Progenitor cell of endocrine pancreas (in vitro differentiated cells): Measurements from ENCODE around the gene UCP3. TPM values are rescaled to one million over a fixed set of nuclear protein-coding genes. Genes with fewer than 3 reads are reported as not detected.

Experiments used
- DNase-seq: peaks from one replicate; pipeline ENCODE4 v3.0.0; 2021; ENCODE audit warnings: low spot score; ENCODE audit not compliant: unreplicated experiment
- H3K27ac Mint-ChIP-seq: 2 replicates; pipeline ENCODE4 v1.8.0; 2021; ENCODE audit warnings: mild to moderate bottlenecking, moderate library complexity, mixed read lengths
- H3K27me3 Mint-ChIP-seq: 2 replicates; pipeline ENCODE4 v1.8.0; 2021; ENCODE audit warnings: mixed read lengths
- H3K36me3 Mint-ChIP-seq: 2 replicates; pipeline ENCODE4 v1.8.0; 2022; ENCODE audit warnings: mixed read lengths; ENCODE audit not compliant: insufficient read depth
- H3K4me1 Mint-ChIP-seq: 2 replicates; pipeline ENCODE4 v1.8.0; 2021; ENCODE audit warnings: low read depth, mixed read lengths
- H3K4me3 Mint-ChIP-seq: 2 replicates; pipeline ENCODE4 v1.8.0; 2021; ENCODE audit warnings: low read depth, mild to moderate bottlenecking, moderate library complexity, mixed read lengths
- H3K9me3 Mint-ChIP-seq: 2 replicates; pipeline ENCODE4 v1.8.0; 2021; ENCODE audit warnings: low read depth, mixed read lengths
- total RNA-seq: library from RNA; stranded (reverse); gene quantifications from 2 replicates; pipeline ENCODE4 v1.2.1, GENCODE V29; 2021
- TF ChIP-seq, protein P1 (sequence below): fragments of 200-600 bp; sonication (generic); IDR thresholded peaks from one replicate; pipeline ENCODE4 v1.5.0; 2021; ENCODE audit warnings: antibody characterized with exemption, mild to moderate bottlenecking; ENCODE audit not compliant: unreplicated experiment

Gene UCP3
- total RNA-seq, 1 donor from 2014 or later, result 4.3 TPM

DNA sequence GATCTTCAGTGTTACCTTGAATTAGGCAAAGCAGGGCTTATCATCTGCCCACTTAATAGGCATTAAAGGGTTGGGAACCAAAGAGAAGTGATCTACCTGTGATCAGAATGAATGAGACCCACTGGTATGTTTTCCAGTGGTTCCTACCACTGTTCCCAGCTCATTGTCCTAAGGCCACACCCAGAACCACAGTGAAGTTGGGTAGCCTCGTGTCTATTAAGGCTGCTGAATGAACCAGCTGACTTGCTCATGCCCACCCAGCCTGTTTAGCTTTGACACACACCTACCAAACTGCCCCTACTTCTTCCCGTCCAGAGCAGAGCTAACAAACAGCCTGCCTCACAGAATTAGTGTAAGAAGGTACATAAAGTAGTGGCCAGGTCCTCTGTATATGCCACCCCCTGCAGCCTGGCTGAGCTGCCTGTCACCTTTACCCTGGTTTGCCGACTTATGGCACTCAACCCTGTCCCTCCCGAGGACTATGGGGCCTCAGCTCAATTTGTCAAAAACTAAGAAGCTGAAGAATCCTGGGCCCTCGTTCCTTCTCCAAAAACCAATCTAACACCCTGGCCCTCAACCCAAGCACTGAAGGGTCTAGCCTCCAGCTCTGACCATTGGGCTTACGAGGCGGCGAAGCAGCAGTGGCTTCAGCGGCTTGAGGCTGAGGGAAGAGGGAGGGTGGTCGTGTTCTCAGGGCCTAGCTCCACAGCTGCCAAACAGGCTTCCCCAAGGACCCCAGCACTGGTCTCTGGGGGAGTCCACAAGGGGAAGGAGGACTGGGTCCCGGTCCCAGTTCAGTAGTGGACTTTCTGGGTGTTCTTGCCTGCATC, 36.0 kb downstream of the UCP3 start:
- TF ChIP-seq, protein P1, sequence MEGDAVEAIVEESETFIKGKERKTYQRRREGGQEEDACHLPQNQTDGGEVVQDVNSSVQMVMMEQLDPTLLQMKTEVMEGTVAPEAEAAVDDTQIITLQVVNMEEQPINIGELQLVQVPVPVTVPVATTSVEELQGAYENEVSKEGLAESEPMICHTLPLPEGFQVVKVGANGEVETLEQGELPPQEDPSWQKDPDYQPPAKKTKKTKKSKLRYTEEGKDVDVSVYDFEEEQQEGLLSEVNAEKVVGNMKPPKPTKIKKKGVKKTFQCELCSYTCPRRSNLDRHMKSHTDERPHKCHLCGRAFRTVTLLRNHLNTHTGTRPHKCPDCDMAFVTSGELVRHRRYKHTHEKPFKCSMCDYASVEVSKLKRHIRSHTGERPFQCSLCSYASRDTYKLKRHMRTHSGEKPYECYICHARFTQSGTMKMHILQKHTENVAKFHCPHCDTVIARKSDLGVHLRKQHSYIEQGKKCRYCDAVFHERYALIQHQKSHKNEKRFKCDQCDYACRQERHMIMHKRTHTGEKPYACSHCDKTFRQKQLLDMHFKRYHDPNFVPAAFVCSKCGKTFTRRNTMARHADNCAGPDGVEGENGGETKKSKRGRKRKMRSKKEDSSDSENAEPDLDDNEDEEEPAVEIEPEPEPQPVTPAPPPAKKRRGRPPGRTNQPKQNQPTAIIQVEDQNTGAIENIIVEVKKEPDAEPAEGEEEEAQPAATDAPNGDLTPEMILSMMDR, result no peak
- Mint-ChIP-seq H3K27me3 (no peaks in the 10 kb centered on the region), H3K4me1 (no peaks in the 10 kb centered on the region), H3K4me3 (no peak overlapping the region), H3K27ac (peak overlapping the region; percentile 13), H3K36me3 (peaks cover 14% of the 10 kb centered on the region), H3K9me3 (no peaks in the 10 kb centered on the region)
- DNase-seq, result no peak

DNA sequence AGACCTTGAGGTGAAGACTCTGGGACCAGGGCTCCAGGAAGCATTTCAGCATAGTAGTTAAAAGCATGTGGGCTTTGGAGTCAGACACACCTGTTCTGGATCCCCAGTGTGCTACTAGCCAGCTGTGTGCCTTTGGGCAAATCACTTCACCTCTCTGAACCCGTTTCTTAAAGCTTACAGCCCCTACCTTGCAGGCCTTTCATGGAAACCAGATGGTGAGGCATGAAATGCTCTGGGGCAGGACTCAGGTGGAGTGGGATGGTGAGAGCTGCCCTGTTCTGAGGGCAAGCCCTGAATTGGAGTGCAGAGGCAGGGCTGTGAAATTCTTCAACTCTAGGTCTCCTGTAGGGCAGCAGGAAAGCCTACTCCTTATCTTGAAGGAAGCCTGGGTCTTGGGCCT, 36.7 kb downstream of the UCP3 start:
- H3K36me3 Mint-ChIP-seq, result peaks cover 11% of the 10 kb centered on the region
- no peaks in the 10 kb centered on the region for H3K4me1 Mint-ChIP-seq
- H3K9me3 Mint-ChIP-seq, result no peaks in the 10 kb centered on the region

DNA sequence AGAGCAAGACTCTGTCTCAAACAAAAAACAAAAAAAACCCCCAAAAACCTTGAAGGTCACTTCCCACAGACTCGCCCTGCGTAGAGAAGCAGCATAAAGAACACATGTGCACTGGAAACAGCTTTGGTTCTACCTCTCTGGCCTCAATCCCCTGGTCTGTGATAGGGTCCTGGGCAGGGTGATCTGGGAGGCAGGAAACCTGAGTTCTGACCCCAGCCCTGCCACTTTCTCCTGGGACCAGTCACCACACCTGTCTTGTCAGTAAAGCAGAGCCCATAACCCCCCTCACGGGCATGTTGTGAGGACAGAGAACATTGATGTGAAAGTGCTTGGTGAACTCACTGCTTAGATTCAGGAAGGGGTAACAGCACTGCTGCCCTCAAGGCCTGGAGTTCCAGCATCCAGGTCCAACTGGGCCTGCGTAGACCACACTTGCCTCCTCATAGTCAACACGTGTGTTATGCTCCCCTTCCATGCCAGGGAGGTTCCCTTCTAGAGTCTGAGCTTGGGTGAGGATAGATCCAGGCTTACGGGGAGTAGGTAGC, 37.6 kb downstream of the UCP3 start:
- Mint-ChIP-seq H3K4me3 (no peak overlapping the region), H3K4me1 (no peaks in the 10 kb centered on the region), H3K27ac (no peak overlapping the region), H3K9me3 (no peaks in the 10 kb centered on the region), H3K36me3 (peaks cover 6% of the 10 kb centered on the region), H3K27me3 (no peaks in the 10 kb centered on the region)
- TF ChIP-seq, protein P1, result no peak
- DNase-seq, result no peak

More for the DNA sequence above, 36.7 kb downstream of the UCP3 start:
- no peak for DNase-seq
- Mint-ChIP-seq H3K27me3 (no peaks in the 10 kb centered on the region), H3K27ac (no peak overlapping the region), H3K4me3 (no peak overlapping the region)
- TF ChIP-seq, protein P1, result no peak

DNA sequence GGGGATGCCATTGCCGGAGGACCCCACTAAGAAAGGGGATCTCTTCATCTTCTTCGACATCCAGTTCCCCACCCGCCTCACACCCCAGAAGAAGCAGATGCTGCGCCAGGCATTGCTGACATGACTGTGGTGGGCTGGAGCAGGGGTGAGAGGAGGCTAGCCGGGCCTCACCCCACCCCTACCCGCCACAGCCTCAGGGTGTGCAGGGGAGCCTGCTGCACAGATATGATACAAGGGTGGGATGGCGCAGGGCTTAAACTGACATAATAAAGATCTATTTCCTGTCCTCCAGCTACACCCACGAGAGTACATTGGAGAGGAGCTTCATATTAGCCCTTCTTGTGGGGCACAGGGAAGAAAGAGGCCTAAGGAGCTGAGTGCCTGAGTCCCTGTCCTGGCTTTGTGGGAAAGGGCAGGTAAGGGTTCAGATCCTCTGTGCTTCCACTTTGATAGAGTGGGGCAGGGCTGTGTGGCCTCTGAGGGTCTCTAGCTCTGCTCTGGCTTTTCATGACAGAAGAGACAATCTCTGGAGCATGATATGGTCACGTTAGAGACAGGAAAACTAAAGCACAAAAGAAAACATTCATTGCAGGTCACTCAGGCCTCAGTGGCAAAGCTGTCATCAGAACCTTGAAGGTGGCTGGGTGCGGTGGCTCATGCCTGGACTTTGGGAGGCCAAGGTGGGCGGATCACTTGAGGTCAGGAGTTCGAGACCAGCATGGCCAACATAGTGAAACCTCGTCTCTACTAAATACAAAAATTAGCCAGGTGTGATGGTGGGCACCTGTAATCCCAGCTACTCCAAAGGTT, 38.7 kb downstream of the UCP3 start:
- H3K4me3 Mint-ChIP-seq, result no peak overlapping the region
- H3K9me3 Mint-ChIP-seq, result no peaks in the 10 kb centered on the region
- H3K27ac Mint-ChIP-seq, result no peak overlapping the region
- TF ChIP-seq, protein P1, result no peak
- H3K27me3 Mint-ChIP-seq, result no peaks in the 10 kb centered on the region
- H3K36me3 Mint-ChIP-seq, result peaks cover 1% of the 10 kb centered on the region
- no peaks in the 10 kb centered on the region for H3K4me1 Mint-ChIP-seq
- no peak for DNase-seq

DNA sequence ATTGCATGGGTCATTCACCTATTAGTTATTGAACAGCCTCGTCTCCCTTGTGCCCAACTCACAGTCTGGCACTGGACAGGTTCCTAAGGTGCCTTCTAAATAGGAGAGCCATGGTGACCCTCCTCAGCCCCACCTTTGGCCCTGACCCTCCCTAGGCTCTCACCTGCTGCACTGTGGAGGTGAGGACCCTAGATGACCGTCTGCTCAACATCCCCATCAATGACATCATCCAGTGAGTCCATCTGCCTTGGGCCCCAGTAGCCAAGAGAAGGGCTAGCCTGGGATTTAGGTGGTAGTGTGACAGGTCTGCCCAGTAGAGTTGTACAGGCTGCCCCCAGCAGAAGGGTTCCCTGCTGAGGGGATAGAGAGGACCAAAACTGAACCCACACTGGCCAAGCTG, 39.8 kb downstream of the UCP3 start:
- no peak for DNase-seq
- TF ChIP-seq, protein P1, result no peak
- Mint-ChIP-seq H3K9me3 (no peaks in the 10 kb centered on the region), H3K36me3 (no peaks in the 10 kb centered on the region), H3K4me1 (no peaks in the 10 kb centered on the region), H3K4me3 (no peak overlapping the region), H3K27me3 (no peaks in the 10 kb centered on the region), H3K27ac (no peak overlapping the region)
